ENCODE results near the gene KDM2A. TPM values are rescaled to one million over a fixed set of nuclear protein-coding genes. Genes with fewer than 3 reads are reported as not detected.

The KDM2A gene
- total RNA-seq, 1 donor = 65.9 TPM

DNA sequence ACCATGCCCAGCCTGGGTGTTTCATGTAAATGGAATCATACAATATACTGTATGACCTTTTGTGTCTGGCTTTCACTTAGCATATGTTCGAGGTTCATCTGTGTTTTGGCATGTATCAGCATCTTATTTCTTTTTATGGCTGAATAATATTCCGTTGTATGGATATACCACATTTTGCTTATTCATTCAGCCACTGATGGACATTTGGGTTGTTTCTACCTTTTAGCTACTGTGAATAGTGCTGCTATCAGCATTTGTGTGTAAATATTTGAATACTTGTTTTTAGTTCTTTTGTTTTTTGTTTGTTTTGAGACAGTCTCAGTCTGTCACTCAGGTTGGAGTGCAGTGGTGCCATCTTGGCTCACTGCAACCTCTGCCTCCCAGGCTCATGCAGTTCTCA, 35.7 kb downstream of the KDM2A start:
- H3K4me2 ChIP-seq (ENCODE audit: insufficient read depth, low read length) = no peak overlapping the region
- peaks cover 17% of the 10 kb centered on the region for H3K36me3 ChIP-seq (ENCODE audit: insufficient read depth, low read length)
- peaks cover 9% of the 10 kb centered on the region for H3K4me1 ChIP-seq (ENCODE audit: insufficient read depth, low read length)
- TF ChIP-seq, protein P1, sequence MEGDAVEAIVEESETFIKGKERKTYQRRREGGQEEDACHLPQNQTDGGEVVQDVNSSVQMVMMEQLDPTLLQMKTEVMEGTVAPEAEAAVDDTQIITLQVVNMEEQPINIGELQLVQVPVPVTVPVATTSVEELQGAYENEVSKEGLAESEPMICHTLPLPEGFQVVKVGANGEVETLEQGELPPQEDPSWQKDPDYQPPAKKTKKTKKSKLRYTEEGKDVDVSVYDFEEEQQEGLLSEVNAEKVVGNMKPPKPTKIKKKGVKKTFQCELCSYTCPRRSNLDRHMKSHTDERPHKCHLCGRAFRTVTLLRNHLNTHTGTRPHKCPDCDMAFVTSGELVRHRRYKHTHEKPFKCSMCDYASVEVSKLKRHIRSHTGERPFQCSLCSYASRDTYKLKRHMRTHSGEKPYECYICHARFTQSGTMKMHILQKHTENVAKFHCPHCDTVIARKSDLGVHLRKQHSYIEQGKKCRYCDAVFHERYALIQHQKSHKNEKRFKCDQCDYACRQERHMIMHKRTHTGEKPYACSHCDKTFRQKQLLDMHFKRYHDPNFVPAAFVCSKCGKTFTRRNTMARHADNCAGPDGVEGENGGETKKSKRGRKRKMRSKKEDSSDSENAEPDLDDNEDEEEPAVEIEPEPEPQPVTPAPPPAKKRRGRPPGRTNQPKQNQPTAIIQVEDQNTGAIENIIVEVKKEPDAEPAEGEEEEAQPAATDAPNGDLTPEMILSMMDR (IDR thresholded peaks at IDR 0.05; ENCODE audit: extremely low read depth, low read depth, low read length) = no peak
- H3K9me3 ChIP-seq (ENCODE audit: low read depth, low read length) = no peaks in the 10 kb centered on the region
- no peak overlapping the region for H2AFZ ChIP-seq (ENCODE audit: low read length)
- no peak overlapping the region for H3K27ac ChIP-seq (ENCODE audit: low read depth, low read length)
- H3K79me2 ChIP-seq (ENCODE audit: insufficient read depth, low read length) = peaks cover 78% of the 10 kb centered on the region
- H4K20me1 ChIP-seq (ENCODE audit: insufficient read depth, low read length) = peaks cover 21% of the 10 kb centered on the region
- DNase-seq (ENCODE audit: insufficient read length, low spot score, missing footprints) = no peak
- H3K4me3 ChIP-seq (ENCODE audit: insufficient read depth, low read length) = no peak overlapping the region
- no peaks in the 10 kb centered on the region for H3K27me3 ChIP-seq (ENCODE audit: insufficient read depth, low read length)

- Histone ChIP-seq H3K4me2 (ENCODE audit: insufficient read depth, low read length) (no peak overlapping the region), H3K27me3 (ENCODE audit: insufficient read depth, low read length) (no peaks in the 10 kb centered on the region), H3K36me3 (ENCODE audit: insufficient read depth, low read length) (peaks cover 4% of the 10 kb centered on the region), H2AFZ (ENCODE audit: low read length) (no peak overlapping the region), H3K9me3 (ENCODE audit: low read depth, low read length) (no peaks in the 10 kb centered on the region), H3K27ac (ENCODE audit: low read depth, low read length) (no peak overlapping the region), H4K20me1 (ENCODE audit: insufficient read depth, low read length) (peaks cover 38% of the 10 kb centered on the region), H3K4me3 (ENCODE audit: insufficient read depth, low read length) (no peak overlapping the region), H3K4me1 (ENCODE audit: insufficient read depth, low read length) (peaks cover 20% of the 10 kb centered on the region), H3K79me2 (ENCODE audit: insufficient read depth, low read length) (peaks cover 85% of the 10 kb centered on the region)
- DNase-seq (ENCODE audit: insufficient read length, low spot score, missing footprints) = no peak
- TF ChIP-seq, protein P1 (IDR thresholded peaks at IDR 0.05; ENCODE audit: extremely low read depth, low read depth, low read length) = no peak
Observed at GRCh38 chr11:67157691-67158090, 38.6 kb downstream of the KDM2A start.

GRCh38 chr11:67158221-67158620, 39.2 kb downstream of the KDM2A start:
- H3K4me2 ChIP-seq (ENCODE audit: insufficient read depth, low read length) = no peak overlapping the region
- no peak overlapping the region for H3K27ac ChIP-seq (ENCODE audit: low read depth, low read length)
- H3K4me3 ChIP-seq (ENCODE audit: insufficient read depth, low read length) = no peak overlapping the region
- H3K36me3 ChIP-seq (ENCODE audit: insufficient read depth, low read length) = peaks cover 4% of the 10 kb centered on the region
- peaks cover 39% of the 10 kb centered on the region for H4K20me1 ChIP-seq (ENCODE audit: insufficient read depth, low read length)
- no peaks in the 10 kb centered on the region for H3K9me3 ChIP-seq (ENCODE audit: low read depth, low read length)
- no peaks in the 10 kb centered on the region for H3K27me3 ChIP-seq (ENCODE audit: insufficient read depth, low read length)
- TF ChIP-seq, protein P1 (IDR thresholded peaks at IDR 0.05; ENCODE audit: extremely low read depth, low read depth, low read length) = no peak
- peaks cover 20% of the 10 kb centered on the region for H3K4me1 ChIP-seq (ENCODE audit: insufficient read depth, low read length)
- H2AFZ ChIP-seq (ENCODE audit: low read length) = no peak overlapping the region
- peaks cover 88% of the 10 kb centered on the region for H3K79me2 ChIP-seq (ENCODE audit: insufficient read depth, low read length)
- no peak for DNase-seq (ENCODE audit: insufficient read length, low spot score, missing footprints)

DNA sequence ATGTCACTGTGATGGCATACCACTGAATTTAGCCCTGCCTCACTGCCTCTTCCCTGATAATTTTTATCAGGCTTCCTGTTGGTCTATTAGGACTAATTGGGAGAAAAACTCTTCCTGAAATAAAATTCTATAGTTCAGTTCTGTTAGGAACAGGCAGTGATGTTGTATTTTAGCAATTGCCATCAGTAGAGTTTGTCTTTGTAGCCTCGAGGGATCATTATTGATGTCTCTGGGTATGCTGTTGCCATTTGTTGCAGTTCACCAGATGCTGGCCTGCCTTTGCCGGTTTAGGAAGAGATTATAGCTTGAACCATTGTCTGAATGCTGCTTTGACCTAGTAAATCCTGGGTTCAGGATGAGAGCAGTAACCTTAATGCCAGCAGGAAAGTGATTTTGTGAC, 41.0 kb downstream of the KDM2A start:
- peaks cover 45% of the 10 kb centered on the region for H4K20me1 ChIP-seq (ENCODE audit: insufficient read depth, low read length)
- H3K79me2 ChIP-seq (ENCODE audit: insufficient read depth, low read length) = peaks cover 89% of the 10 kb centered on the region
- H3K36me3 ChIP-seq (ENCODE audit: insufficient read depth, low read length) = peaks cover 3% of the 10 kb centered on the region
- H3K4me2 ChIP-seq (ENCODE audit: insufficient read depth, low read length) = no peak overlapping the region
- no peak overlapping the region for H2AFZ ChIP-seq (ENCODE audit: low read length)
- no peak overlapping the region for H3K4me3 ChIP-seq (ENCODE audit: insufficient read depth, low read length)
- no peaks in the 10 kb centered on the region for H3K9me3 ChIP-seq (ENCODE audit: low read depth, low read length)
- peaks cover 20% of the 10 kb centered on the region for H3K4me1 ChIP-seq (ENCODE audit: insufficient read depth, low read length)
- H3K27ac ChIP-seq (ENCODE audit: low read depth, low read length) = no peak overlapping the region
- no peaks in the 10 kb centered on the region for H3K27me3 ChIP-seq (ENCODE audit: insufficient read depth, low read length)
- DNase-seq (ENCODE audit: insufficient read length, low spot score, missing footprints) = no peak
- TF ChIP-seq, protein P1 (IDR thresholded peaks at IDR 0.05; ENCODE audit: extremely low read depth, low read depth, low read length) = no peak

Data from osteoblast (primary cell).